ENCODE results near the gene ITIH5.
"Not testable (repeated sequence)": the region's sequence is repeated elsewhere in the genome, so short reads cannot be mapped to it uniquely, and the experiment has no call there.

ITIH5 gene

GRCh38 chr10:7704071-7705016 is 37.6 kb upstream of the ITIH5 start:
- H3K9ac ChIP-seq (ENCODE audit: low read depth in 1 of 2, low read length in 2 of 2), result no peak overlapping the region
- no peak overlapping the region for H3K27ac ChIP-seq (ENCODE audit: low read depth, low read length)
- no peaks in the 10 kb centered on the region for H3K4me1 ChIP-seq (ENCODE audit: control insufficient read depth in 1 of 2, insufficient read depth in 2 of 2, low read length in 2 of 2)
- no peaks in the 10 kb centered on the region for H3K9me3 ChIP-seq (ENCODE audit: control insufficient read depth in 1 of 2, low read length in 2 of 2)
- H3K36me3 ChIP-seq (ENCODE audit: control insufficient read depth in 1 of 2, insufficient read depth in 2 of 2, low read length in 2 of 2), result no peaks in the 10 kb centered on the region
- peaks cover 0 to 6% of the 10 kb centered on the region in 2 donors for H3K27me3 ChIP-seq (ENCODE audit: control insufficient read depth in 1 of 2, insufficient read depth in 2 of 2, low read length in 2 of 2)
- no peak overlapping the region for H3K4me3 ChIP-seq (ENCODE audit: low read depth in 1 of 2, low read length in 2 of 2)

DNA sequence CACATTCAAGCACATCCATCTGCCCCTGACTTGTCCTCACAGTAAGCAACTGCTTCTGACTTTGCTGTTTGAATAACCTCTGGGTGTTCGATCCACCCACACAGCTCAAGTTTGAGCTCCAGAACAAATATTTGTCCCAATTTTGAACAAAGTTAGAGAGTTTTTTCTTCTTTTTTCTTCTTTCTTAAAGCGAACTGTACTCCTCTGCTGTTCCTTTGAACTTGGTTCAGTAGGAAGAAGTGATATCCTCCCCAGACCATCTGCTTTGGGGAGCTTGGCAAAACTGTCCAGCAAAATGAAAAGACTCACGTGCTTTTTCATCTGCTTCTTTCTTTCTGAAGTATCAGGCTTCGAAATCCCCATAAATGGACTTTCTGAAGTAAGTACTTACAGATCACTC is 36.4 kb upstream of the ITIH5 start, which contains the start of gene ITIH2:
Gene ITIH2, plus strand, starts transcription at position 177 of the 400 bp plus-strand sequence. Its CDS starts 119 bp downstream, at position 296.
- no peak within 1 kb of the TSS for H3K4me3 ChIP-seq (ENCODE audit: low read depth in 1 of 2, low read length in 2 of 2)
- no peak within 1 kb of the TSS for H3K9ac ChIP-seq (ENCODE audit: low read depth in 1 of 2, low read length in 2 of 2)
- H3K27ac ChIP-seq (ENCODE audit: low read depth, low read length), result no peak within 1 kb of the TSS
- peaks cover 0 to 6% of the 10 kb centered on the region in 2 donors for H3K27me3 ChIP-seq (ENCODE audit: control insufficient read depth in 1 of 2, insufficient read depth in 2 of 2, low read length in 2 of 2)
- H3K9me3 ChIP-seq (ENCODE audit: control insufficient read depth in 1 of 2, low read length in 2 of 2), result no peaks in the 10 kb centered on the region
- H3K4me1 ChIP-seq (ENCODE audit: control insufficient read depth in 1 of 2, insufficient read depth in 2 of 2, low read length in 2 of 2), result no peaks in the 10 kb centered on the region
- no peaks in the 10 kb centered on the region for H3K36me3 ChIP-seq (ENCODE audit: control insufficient read depth in 1 of 2, insufficient read depth in 2 of 2, low read length in 2 of 2)

DNA sequence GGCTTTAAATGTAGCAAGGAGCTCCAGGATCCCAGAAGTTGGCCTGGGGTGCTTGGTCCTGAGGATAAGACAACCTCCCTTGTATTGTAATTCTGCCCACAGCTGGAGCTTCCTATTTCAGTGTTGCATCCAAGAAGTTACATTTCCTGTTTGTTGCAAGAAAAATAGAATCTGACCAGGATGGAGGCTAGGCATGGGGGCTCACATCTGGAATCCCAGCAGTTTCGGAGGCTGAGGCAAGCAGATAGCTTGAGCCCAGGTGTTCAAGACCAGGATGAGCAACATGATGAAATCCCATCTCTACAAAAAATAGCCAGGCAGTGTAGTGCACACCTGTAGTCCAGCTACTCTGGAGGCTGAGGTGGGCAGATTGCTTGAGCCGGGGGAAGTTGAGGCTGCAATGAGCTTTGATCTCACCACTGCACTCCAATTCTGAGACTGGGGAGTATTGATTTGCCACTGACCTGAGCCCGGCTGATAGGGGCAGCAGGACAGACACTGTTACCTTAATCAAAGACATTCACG is 35.6 kb upstream of the ITIH5 start:
- H3K36me3 ChIP-seq (ENCODE audit: control insufficient read depth in 1 of 2, insufficient read depth in 2 of 2, low read length in 2 of 2), result no peaks in the 10 kb centered on the region
- peaks cover 0 to 6% of the 10 kb centered on the region in 2 donors for H3K27me3 ChIP-seq (ENCODE audit: control insufficient read depth in 1 of 2, insufficient read depth in 2 of 2, low read length in 2 of 2)
- H3K9ac ChIP-seq (ENCODE audit: low read depth in 1 of 2, low read length in 2 of 2), result no peak overlapping the region
- no peaks in the 10 kb centered on the region for H3K4me1 ChIP-seq (ENCODE audit: control insufficient read depth in 1 of 2, insufficient read depth in 2 of 2, low read length in 2 of 2)
- no peak overlapping the region for H3K27ac ChIP-seq (ENCODE audit: low read depth, low read length)
- H3K9me3 ChIP-seq (ENCODE audit: control insufficient read depth in 1 of 2, low read length in 2 of 2), result no peaks in the 10 kb centered on the region
- no peak overlapping the region for H3K4me3 ChIP-seq (ENCODE audit: low read depth in 1 of 2, low read length in 2 of 2)

DNA sequence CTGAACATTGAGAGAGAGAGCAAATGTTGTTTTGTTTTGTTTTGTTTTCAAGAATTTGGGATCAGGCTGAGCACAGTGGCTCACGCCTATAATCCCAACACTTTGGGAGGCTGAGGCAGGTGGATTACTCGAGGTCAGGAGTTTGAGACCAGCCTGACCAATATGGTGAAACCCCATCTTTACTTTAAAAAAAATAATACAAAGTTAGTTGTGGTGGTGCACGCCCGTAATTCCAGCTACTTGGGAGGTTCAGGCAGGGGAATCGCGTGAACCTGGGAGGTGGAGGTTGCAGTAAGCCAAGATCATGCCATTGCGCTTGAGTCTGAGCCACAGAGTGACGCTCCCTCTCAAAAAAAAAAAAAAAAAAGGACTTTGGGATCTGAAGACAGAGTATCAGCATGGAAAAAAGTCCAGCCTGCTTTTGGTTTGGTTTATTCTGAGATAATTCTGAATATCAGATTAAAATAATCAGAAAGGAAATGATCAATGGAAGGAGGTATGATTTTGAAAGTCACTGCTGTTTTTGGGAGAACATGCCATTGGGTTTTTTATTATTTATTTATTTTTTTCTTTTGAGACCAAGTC is 34.5 kb upstream of the ITIH5 start:
- no peaks in the 10 kb centered on the region for H3K36me3 ChIP-seq (ENCODE audit: control insufficient read depth in 1 of 2, insufficient read depth in 2 of 2, low read length in 2 of 2)
- H3K4me3 ChIP-seq (ENCODE audit: low read depth in 1 of 2, low read length in 2 of 2), result no peak overlapping the region
- H3K9me3 ChIP-seq (ENCODE audit: control insufficient read depth in 1 of 2, low read length in 2 of 2), result no peaks in the 10 kb centered on the region
- H3K9ac ChIP-seq (ENCODE audit: low read depth in 1 of 2, low read length in 2 of 2), result no peak overlapping the region
- peaks cover 0 to 4% of the 10 kb centered on the region in 2 donors for H3K27me3 ChIP-seq (ENCODE audit: control insufficient read depth in 1 of 2, insufficient read depth in 2 of 2, low read length in 2 of 2)
- H3K27ac ChIP-seq (ENCODE audit: low read depth, low read length), result no peak overlapping the region
- H3K4me1 ChIP-seq (ENCODE audit: control insufficient read depth in 1 of 2, insufficient read depth in 2 of 2, low read length in 2 of 2), result no peaks in the 10 kb centered on the region

- no peak overlapping the region for H3K27ac ChIP-seq (ENCODE audit: low read depth, low read length)
- H3K27me3 ChIP-seq (ENCODE audit: control insufficient read depth in 1 of 2, insufficient read depth in 2 of 2, low read length in 2 of 2), result peaks cover 0 to 4% of the 10 kb centered on the region in 2 donors
- no peaks in the 10 kb centered on the region for H3K36me3 ChIP-seq (ENCODE audit: control insufficient read depth in 1 of 2, insufficient read depth in 2 of 2, low read length in 2 of 2)
- H3K4me3 ChIP-seq (ENCODE audit: low read depth in 1 of 2, low read length in 2 of 2), result no peak overlapping the region
- no peaks in the 10 kb centered on the region for H3K9me3 ChIP-seq (ENCODE audit: control insufficient read depth in 1 of 2, low read length in 2 of 2)
- H3K9ac ChIP-seq (ENCODE audit: low read depth in 1 of 2, low read length in 2 of 2), result no peak overlapping the region
- H3K4me1 ChIP-seq (ENCODE audit: control insufficient read depth in 1 of 2, insufficient read depth in 2 of 2, low read length in 2 of 2), result no peaks in the 10 kb centered on the region
Observed at GRCh38 chr10:7700577-7701125, 33.9 kb upstream of the ITIH5 start.

GRCh38 chr10:7697426-7697825 is 30.7 kb upstream of the ITIH5 start:
- no peaks in the 10 kb centered on the region for H3K4me1 ChIP-seq (ENCODE audit: control insufficient read depth in 1 of 2, insufficient read depth in 2 of 2, low read length in 2 of 2)
- no peak overlapping the region for H3K9ac ChIP-seq (ENCODE audit: low read depth in 1 of 2, low read length in 2 of 2)
- H3K27me3 ChIP-seq (ENCODE audit: control insufficient read depth in 1 of 2, insufficient read depth in 2 of 2, low read length in 2 of 2), result peaks cover 0 to 4% of the 10 kb centered on the region in 2 donors
- no peaks in the 10 kb centered on the region for H3K9me3 ChIP-seq (ENCODE audit: control insufficient read depth in 1 of 2, low read length in 2 of 2)
- H3K27ac ChIP-seq (ENCODE audit: low read depth, low read length), result no peak overlapping the region
- H3K36me3 ChIP-seq (ENCODE audit: control insufficient read depth in 1 of 2, insufficient read depth in 2 of 2, low read length in 2 of 2), result no peaks in the 10 kb centered on the region
- H3K4me3 ChIP-seq (ENCODE audit: low read depth in 1 of 2, low read length in 2 of 2), result no peak overlapping the region

DNA sequence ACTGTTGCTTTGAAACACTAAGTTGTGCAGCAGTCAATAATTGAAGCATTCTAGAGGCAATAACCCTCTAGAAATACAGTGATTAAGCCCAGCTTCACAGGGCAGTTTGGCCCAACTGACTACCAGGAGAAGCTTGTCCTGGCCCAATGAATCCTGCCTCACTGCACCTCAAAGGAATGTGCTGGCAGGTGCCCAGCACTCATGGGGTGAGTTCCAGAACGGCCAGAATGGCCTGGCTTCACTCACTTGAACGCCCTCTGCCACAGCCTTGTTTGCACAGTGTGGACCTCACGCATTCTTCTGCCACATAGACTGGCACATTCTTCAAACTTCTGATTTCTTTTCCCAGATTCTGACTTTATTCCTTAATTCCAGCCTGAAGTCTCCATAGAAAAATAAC is 29.8 kb upstream of the ITIH5 start:
- Histone ChIP-seq H3K36me3 (ENCODE audit: control insufficient read depth in 1 of 2, insufficient read depth in 2 of 2, low read length in 2 of 2) (no peaks in the 10 kb centered on the region), H3K27ac (ENCODE audit: low read depth, low read length) (no peak overlapping the region), H3K27me3 (ENCODE audit: control insufficient read depth in 1 of 2, insufficient read depth in 2 of 2, low read length in 2 of 2) (no peaks in the 10 kb centered on the region), H3K4me1 (ENCODE audit: control insufficient read depth in 1 of 2, insufficient read depth in 2 of 2, low read length in 2 of 2) (no peaks in the 10 kb centered on the region), H3K9ac (ENCODE audit: low read depth in 1 of 2, low read length in 2 of 2) (no peak overlapping the region), H3K9me3 (ENCODE audit: control insufficient read depth in 1 of 2, low read length in 2 of 2) (no peaks in the 10 kb centered on the region), H3K4me3 (ENCODE audit: low read depth in 1 of 2, low read length in 2 of 2) (no peak overlapping the region)

GRCh38 chr10:7693194-7693593 is 26.4 kb upstream of the ITIH5 start:
- not testable (repeated sequence) for H3K36me3 ChIP-seq (ENCODE audit: control insufficient read depth in 1 of 2, insufficient read depth in 2 of 2, low read length in 2 of 2); H3K4me1 ChIP-seq (ENCODE audit: control insufficient read depth in 1 of 2, insufficient read depth in 2 of 2, low read length in 2 of 2); H3K27me3 ChIP-seq (ENCODE audit: control insufficient read depth in 1 of 2, insufficient read depth in 2 of 2, low read length in 2 of 2); H3K9me3 ChIP-seq (ENCODE audit: control insufficient read depth in 1 of 2, low read length in 2 of 2); H3K27ac ChIP-seq (ENCODE audit: low read depth, low read length); H3K4me3 ChIP-seq (ENCODE audit: low read depth in 1 of 2, low read length in 2 of 2); H3K9ac ChIP-seq (ENCODE audit: low read depth in 1 of 2, low read length in 2 of 2)

DNA sequence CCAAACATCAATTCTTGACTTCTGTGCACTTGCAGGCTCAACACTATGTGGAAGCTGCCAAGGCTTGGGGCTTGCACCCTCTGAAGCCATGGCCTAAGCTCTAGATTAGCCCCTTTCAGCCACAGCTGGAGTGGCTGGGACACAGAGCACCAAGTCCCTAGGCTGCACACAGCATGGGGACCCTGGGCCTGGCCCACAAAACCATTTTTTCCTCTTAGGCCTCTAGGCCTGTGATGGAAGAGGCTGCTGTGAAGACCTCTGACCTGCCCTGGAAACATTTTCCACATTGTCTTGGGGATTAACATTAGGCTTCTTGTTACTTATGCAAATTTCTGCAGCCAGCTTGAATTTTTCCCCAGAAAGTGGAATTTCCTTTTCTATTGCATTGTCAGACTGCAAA is 25.6 kb upstream of the ITIH5 start:
- not testable (repeated sequence) for H3K36me3 ChIP-seq (ENCODE audit: control insufficient read depth in 1 of 2, insufficient read depth in 2 of 2, low read length in 2 of 2); H3K27ac ChIP-seq (ENCODE audit: low read depth, low read length); H3K9me3 ChIP-seq (ENCODE audit: control insufficient read depth in 1 of 2, low read length in 2 of 2); H3K27me3 ChIP-seq (ENCODE audit: control insufficient read depth in 1 of 2, insufficient read depth in 2 of 2, low read length in 2 of 2); H3K9ac ChIP-seq (ENCODE audit: low read depth in 1 of 2, low read length in 2 of 2); H3K4me1 ChIP-seq (ENCODE audit: control insufficient read depth in 1 of 2, insufficient read depth in 2 of 2, low read length in 2 of 2); H3K4me3 ChIP-seq (ENCODE audit: low read depth in 1 of 2, low read length in 2 of 2)

All from duodenal mucosa (tissue), 2 donors.